ENCODE measurements around the gene VAV3.
"Not testable (repeated sequence)": the region's sequence is repeated elsewhere in the genome, so short reads cannot be mapped to it uniquely, and the experiment has no call there.

VAV3 gene

GRCh38 chr1:107965110-107965991 lies at the start of gene VAV3:
Gene VAV3, minus strand, starts transcription at chr1:107965180. Its CDS starts 311 bp downstream, at chr1:107964869.
- DNase-seq, result peak; percentile 46

GRCh38 chr1:108012553-108012952 lies 47.6 kb upstream of the VAV3 start:
- DNase-seq, result no peak

GRCh38 chr1:108011295-108011694 lies 46.3 kb upstream of the VAV3 start:
- no peak for DNase-seq

GRCh38 chr1:108010581-108010980 lies 45.6 kb upstream of the VAV3 start:
- no peak for DNase-seq

- peak; percentile 19 for DNase-seq
These were observed 44.7 kb upstream of the VAV3 start for GRCh38 chr1:108009603-108010195.

- DNase-seq, result no peak
These were observed 42.6 kb upstream of the VAV3 start for GRCh38 chr1:108007531-108007930.

GRCh38 chr1:108007070-108007469 lies 42.1 kb upstream of the VAV3 start:
- DNase-seq, result no peak

GRCh38 chr1:108004919-108005318 lies 39.9 kb upstream of the VAV3 start:
- DNase-seq, result not testable (repeated sequence)

- peak; percentile 32 for DNase-seq
These were observed 35.7 kb upstream of the VAV3 start for GRCh38 chr1:108000620-108001111.

- no peak for DNase-seq
These were observed 35.2 kb upstream of the VAV3 start for GRCh38 chr1:108000184-108000583.

- DNase-seq, result no peak
These were observed 32.9 kb upstream of the VAV3 start for GRCh38 chr1:107997866-107998265.

GRCh38 chr1:107993920-107994319 lies 28.9 kb upstream of the VAV3 start:
- no peak for DNase-seq

GRCh38 chr1:107992347-107992746 lies 27.4 kb upstream of the VAV3 start:
- DNase-seq, result no peak

GRCh38 chr1:107991371-107992066 lies 26.5 kb upstream of the VAV3 start:
- peak; percentile 37 for DNase-seq

GRCh38 chr1:107990606-107991005 lies 25.6 kb upstream of the VAV3 start:
- no peak for DNase-seq

- no peak for DNase-seq
These were observed 16.3 kb upstream of the VAV3 start for GRCh38 chr1:107981277-107981676.

GRCh38 chr1:107979926-107980325 lies 14.9 kb upstream of the VAV3 start:
- DNase-seq, result no peak

GRCh38 chr1:107979088-107979487 lies 14.1 kb upstream of the VAV3 start:
- no peak for DNase-seq

- no peak for DNase-seq
These were observed 11.9 kb upstream of the VAV3 start for GRCh38 chr1:107976836-107977235.

GRCh38 chr1:107976431-107976830 lies 11.5 kb upstream of the VAV3 start:
- no peak for DNase-seq

- no peak for DNase-seq
These were observed 10.9 kb upstream of the VAV3 start for GRCh38 chr1:107975851-107976250.

GRCh38 chr1:107974090-107974489 lies 9.1 kb upstream of the VAV3 start:
- no peak for DNase-seq

GRCh38 chr1:107972391-107973180 lies 7.6 kb upstream of the VAV3 start:
- DNase-seq, result no peak

Data from EL (cell line).